DOHH2 (cell line): ENCODE measurements around the gene SYNGR1.

ENCODE experiments used
- H3F3A ChIP-seq: fragments of 200-600 bp; sonication (generic), shearing (Covaris generic); 2 replicates; pipeline ENCODE4 v1.6.0; 2016; ENCODE audit warnings: antibody characterized with exemption, mild to moderate bottlenecking; ENCODE audit not compliant: control insufficient read depth, insufficient read depth
- H3K27ac ChIP-seq: fragments of 200-600 bp; sonication (generic); 2 replicates; pipeline ENCODE4 v1.5.1; 2014; ENCODE audit warnings: low read depth, mild to moderate bottlenecking, low read length, moderate library complexity
- H3K27me3 ChIP-seq: fragments of 200-600 bp; sonication (generic); 2 replicates; pipeline ENCODE4 v1.6.1; 2014; ENCODE audit warnings: mild to moderate bottlenecking, low read length, mixed read lengths; ENCODE audit not compliant: control insufficient read depth
- H3K36me3 ChIP-seq: fragments of 200-600 bp; sonication (generic); 2 replicates; pipeline ENCODE4 v1.6.1; 2014; ENCODE audit warnings: mild to moderate bottlenecking, low read length, moderate library complexity, mixed read lengths; ENCODE audit not compliant: control insufficient read depth
- H3K4me1 ChIP-seq: fragments of 200-600 bp; sonication (generic); 2 replicates; pipeline ENCODE4 v1.6.1; 2014; ENCODE audit warnings: mild to moderate bottlenecking, low read length, mixed read lengths; ENCODE audit not compliant: control insufficient read depth
- H3K4me2 ChIP-seq: fragments of 200-600 bp; sonication (generic); 2 replicates; pipeline ENCODE4 v1.6.0; 2014; ENCODE audit warnings: mild to moderate bottlenecking, low read length, moderate library complexity
- H3K4me3 ChIP-seq: fragments of 200-600 bp; sonication (generic); 2 replicates; pipeline ENCODE4 v1.5.1; 2014; ENCODE audit warnings: mild to moderate bottlenecking, low read length, mixed read lengths
- H3K79me2 ChIP-seq: fragments of 200-600 bp; sonication (generic); 2 replicates; pipeline ENCODE4 v1.6.1; 2014; ENCODE audit warnings: mild to moderate bottlenecking, low read length, mixed read lengths; ENCODE audit not compliant: control insufficient read depth
- H3K9me2 ChIP-seq: fragments of 200-600 bp; sonication (generic); replicated peaks from 2 replicates; pipeline ENCODE4 v1.6.1; 2014; ENCODE audit warnings: mild to moderate bottlenecking, low read length, mixed read lengths; ENCODE audit not compliant: control insufficient read depth
- H3K9me3 ChIP-seq: fragments of 200-600 bp; sonication (generic); 2 replicates; pipeline ENCODE4 v1.6.1; 2014; ENCODE audit warnings: antibody characterized with exemption, low read length, mixed read lengths; ENCODE audit not compliant: control insufficient read depth, insufficient read depth
- H4K20me1 ChIP-seq: fragments of 200-600 bp; sonication (generic); 2 replicates; pipeline ENCODE4 v1.6.0; 2014; ENCODE audit warnings: low read depth, mild to moderate bottlenecking, antibody characterized with exemption, low read length, moderate library complexity; ENCODE audit not compliant: control insufficient read depth, insufficient read depth
- EZH2phosphoT487 ChIP-seq: fragments of 200-600 bp; sonication (generic); IDR thresholded peaks from 2 replicates; pipeline ENCODE4 v1.6.1; 2017; ENCODE audit warnings: borderline replicate concordance, mild to moderate bottlenecking, antibody characterized with exemption, low read length, moderate library complexity, mixed read lengths
- TF ChIP-seq, protein P1 (sequence below): fragments of 200-600 bp; sonication (generic); IDR thresholded peaks from one replicate; pipeline ENCODE4 v1.5.1; 2014; ENCODE audit warnings: antibody characterized with exemption, mild to moderate bottlenecking, low read depth, low read length; ENCODE audit not compliant: poor library complexity, severe bottlenecking

Gene SYNGR1

DNA sequence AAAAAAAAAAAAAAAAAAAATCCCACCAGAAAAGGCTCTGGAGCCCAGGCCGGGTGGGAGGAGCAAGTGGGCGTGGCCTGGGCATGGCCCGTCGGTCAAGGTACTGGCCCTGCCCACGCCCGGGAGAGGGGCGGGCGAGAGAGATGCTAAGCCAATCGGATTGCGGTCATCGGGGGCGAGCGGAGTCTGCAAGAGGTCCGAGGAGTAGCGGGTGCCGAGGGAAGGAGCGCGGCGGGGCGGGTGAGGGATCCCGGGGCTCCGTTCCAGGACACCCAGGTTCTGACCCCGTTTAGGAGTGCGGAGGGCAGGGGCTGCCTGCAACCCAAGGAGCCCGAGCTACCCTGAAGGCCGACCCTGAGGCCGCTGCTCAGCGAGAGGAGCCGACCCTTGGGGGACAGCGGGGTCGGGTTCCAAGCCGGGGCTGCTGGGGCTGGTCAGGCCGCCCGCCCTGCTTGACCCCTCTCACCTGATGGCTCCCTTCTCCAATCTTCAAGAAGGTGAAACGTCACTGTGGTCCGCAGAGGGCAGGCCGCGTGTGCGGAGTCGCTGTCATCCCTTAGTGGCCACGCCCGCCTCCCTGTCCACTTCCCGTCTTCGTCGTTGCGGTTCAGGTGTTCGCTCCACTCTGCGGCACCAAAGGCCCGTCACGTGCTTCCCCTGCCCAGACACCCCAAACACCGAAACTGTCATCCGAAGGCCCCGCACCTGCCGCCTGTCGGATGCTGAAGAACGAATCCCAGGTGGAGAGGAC, 38.6 kb downstream of the SYNGR1 start:
- Histone ChIP-seq H3K9me3 (no peaks in the 10 kb centered on the region), H3K79me2 (no peaks in the 10 kb centered on the region), H3K36me3 (no peaks in the 10 kb centered on the region), H3K9me2 (no peaks in the 10 kb centered on the region), H3F3A (0 out of 2 replicates have a peak, but pooled peaks cover 4% of the 10 kb centered on the region), H4K20me1 (no peaks in the 10 kb centered on the region), H3K27me3 (peaks cover 8% of the 10 kb centered on the region), H3K4me2 (no peak overlapping the region), H3K4me1 (no peaks in the 10 kb centered on the region), H3K4me3 (no peak overlapping the region), H3K27ac (no peak overlapping the region)
- TF ChIP-seq EZH2phosphoT487: no peak
- TF ChIP-seq, protein P1, sequence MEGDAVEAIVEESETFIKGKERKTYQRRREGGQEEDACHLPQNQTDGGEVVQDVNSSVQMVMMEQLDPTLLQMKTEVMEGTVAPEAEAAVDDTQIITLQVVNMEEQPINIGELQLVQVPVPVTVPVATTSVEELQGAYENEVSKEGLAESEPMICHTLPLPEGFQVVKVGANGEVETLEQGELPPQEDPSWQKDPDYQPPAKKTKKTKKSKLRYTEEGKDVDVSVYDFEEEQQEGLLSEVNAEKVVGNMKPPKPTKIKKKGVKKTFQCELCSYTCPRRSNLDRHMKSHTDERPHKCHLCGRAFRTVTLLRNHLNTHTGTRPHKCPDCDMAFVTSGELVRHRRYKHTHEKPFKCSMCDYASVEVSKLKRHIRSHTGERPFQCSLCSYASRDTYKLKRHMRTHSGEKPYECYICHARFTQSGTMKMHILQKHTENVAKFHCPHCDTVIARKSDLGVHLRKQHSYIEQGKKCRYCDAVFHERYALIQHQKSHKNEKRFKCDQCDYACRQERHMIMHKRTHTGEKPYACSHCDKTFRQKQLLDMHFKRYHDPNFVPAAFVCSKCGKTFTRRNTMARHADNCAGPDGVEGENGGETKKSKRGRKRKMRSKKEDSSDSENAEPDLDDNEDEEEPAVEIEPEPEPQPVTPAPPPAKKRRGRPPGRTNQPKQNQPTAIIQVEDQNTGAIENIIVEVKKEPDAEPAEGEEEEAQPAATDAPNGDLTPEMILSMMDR: no peak

DNA sequence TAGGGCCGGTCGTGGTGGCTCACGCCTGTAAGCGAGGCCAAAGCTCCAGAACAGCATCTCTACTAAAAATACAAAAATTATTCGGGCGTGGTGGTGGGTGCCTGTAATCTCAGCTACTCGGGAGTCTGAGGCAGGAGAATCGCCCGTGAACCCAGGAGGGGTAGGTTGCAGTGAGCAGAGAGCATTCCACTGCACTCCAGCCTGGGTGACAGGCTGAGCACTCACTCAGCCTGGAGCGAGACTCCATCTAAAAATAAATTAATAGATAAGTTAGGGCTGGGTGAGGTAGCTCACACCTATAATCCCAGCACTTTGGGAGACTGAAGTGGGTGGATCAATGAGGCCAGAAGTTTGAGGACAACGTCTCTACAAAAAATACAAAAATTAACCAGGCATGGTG, 39.6 kb downstream of the SYNGR1 start:
- H3K79me2 ChIP-seq: no peaks in the 10 kb centered on the region
- no peak overlapping the region for H3K4me3 ChIP-seq
- H3K27me3 ChIP-seq: peaks cover 4% of the 10 kb centered on the region
- no peaks in the 10 kb centered on the region for H3K36me3 ChIP-seq
- H3F3A ChIP-seq: 0 out of 2 replicates have a peak, but pooled peaks cover 4% of the 10 kb centered on the region
- TF ChIP-seq, protein P1: no peak
- TF ChIP-seq EZH2phosphoT487: no peak
- no peak overlapping the region for H3K27ac ChIP-seq
- H3K4me2 ChIP-seq: no peak overlapping the region
- H3K4me1 ChIP-seq: no peaks in the 10 kb centered on the region
- no peaks in the 10 kb centered on the region for H4K20me1 ChIP-seq
- H3K9me3 ChIP-seq: no peaks in the 10 kb centered on the region
- H3K9me2 ChIP-seq: no peaks in the 10 kb centered on the region

DNA sequence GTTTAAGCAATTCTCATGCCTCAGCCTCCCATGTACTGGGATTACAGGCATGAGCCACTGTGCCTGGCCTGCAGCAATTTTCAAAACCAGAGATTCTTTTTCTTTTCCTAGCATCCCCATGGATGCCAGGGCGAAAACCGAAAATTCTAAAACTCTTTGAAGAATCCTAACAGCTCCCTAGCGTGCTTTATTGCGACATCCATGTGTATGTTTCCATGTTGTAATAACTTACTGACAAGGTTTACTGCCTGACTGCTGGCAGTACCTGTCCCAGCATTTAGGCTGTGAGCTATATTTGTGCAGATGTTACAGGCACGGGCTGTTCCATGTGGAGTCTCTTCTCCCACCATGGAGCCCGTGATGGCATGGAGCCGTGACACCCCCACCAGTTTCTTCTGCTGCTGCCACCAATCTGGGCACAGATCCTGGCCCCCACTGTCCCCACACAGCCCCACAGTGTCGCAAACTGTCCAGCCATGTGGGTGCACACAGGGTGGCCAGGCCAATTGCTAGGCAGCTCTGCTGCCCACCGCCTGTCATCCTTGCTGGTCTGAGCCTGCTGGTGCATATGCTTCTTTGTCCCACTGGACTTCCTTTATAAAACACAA, 42.7 kb downstream of the SYNGR1 start:
- Histone ChIP-seq H3F3A (0 out of 2 replicates have a peak, but pooled peaks cover 4% of the 10 kb centered on the region), H3K27me3 (peaks cover under 1% of the 10 kb centered on the region; the same call in 1 of the 2 replicates), H4K20me1 (no peaks in the 10 kb centered on the region), H3K9me3 (no peaks in the 10 kb centered on the region), H3K36me3 (no peaks in the 10 kb centered on the region), H3K79me2 (no peaks in the 10 kb centered on the region), H3K4me2 (no peak overlapping the region), H3K4me3 (no peak overlapping the region), H3K4me1 (no peaks in the 10 kb centered on the region), H3K27ac (no peak overlapping the region), H3K9me2 (no peaks in the 10 kb centered on the region)
- TF ChIP-seq, protein P1: no peak
- TF ChIP-seq EZH2phosphoT487: no peak
